K562 (cell line): ENCODE results near the gene ENKUR. TPM values are rescaled to one million over a fixed set of nuclear protein-coding genes. Genes with fewer than 3 reads are reported as not detected.
A peak's percentile ranks its signal among the peaks of the same experiment; 100 is the strongest.

ENCODE experiments used
- CCAR2 ChIP-seq: fragments of 200-400 bp; formaldehyde crosslinking; IDR thresholded peaks from 2 replicates; pipeline ENCODE4 v1.6.1; 2017; ENCODE audit warnings: mild to moderate bottlenecking, low read depth, low read length
- GABPB2 ChIP-seq: fragments of 250-450 bp; sonication (Bioruptor Pico); conservative IDR thresholded peaks from 2 replicates; pipeline ENCODE4 v1.5.1; 2021; ENCODE audit warnings: mild to moderate bottlenecking
- HOXB6 ChIP-seq: fragments of 250-450 bp; sonication (Bioruptor Pico); IDR thresholded peaks from 2 replicates; pipeline ENCODE4 v1.5.1; 2022; ENCODE audit warnings: mild to moderate bottlenecking, borderline replicate concordance
- IRF1 ChIP-seq: sonication (generic); formaldehyde crosslinking; IDR thresholded peaks from 2 replicates; pipeline ENCODE4 v1.8.0; 2022; ENCODE audit warnings: missing genetic modification reagents, mild to moderate bottlenecking, borderline replicate concordance
- KHSRP ChIP-seq: fragments of 450-650 bp; IDR thresholded peaks from 2 replicates; pipeline ENCODE4 v1.6.1; 2017
- PHB2 ChIP-seq: fragments of 450-650 bp; IDR thresholded peaks from 2 replicates; pipeline ENCODE4 v1.6.1; 2017; ENCODE audit warnings: low read depth
- POLR3A ChIP-seq: IDR thresholded peaks from 2 replicates; pipeline ENCODE4 v1.6.1; 2011; ENCODE audit warnings: borderline replicate concordance, mild to moderate bottlenecking, moderate library complexity; ENCODE audit not compliant: insufficient read length, insufficient read depth; ENCODE audit errors: extremely low read depth
- THAP12 ChIP-seq: fragments of 250-450 bp; sonication (Bioruptor Pico); IDR thresholded peaks from 2 replicates; pipeline ENCODE4 v1.9.0; 2021; ENCODE audit warnings: mild to moderate bottlenecking, inconsistent platforms
- XRCC4 ChIP-seq: IDR thresholded peaks from one replicate; pipeline ENCODE4 v1.6.1; 2011; ENCODE audit not compliant: insufficient read depth, insufficient read length; ENCODE audit errors: extremely low read depth
- ZBTB11 ChIP-seq, 3 experiments: fragments of 200-800 bp in 1 of 3; fragments of 250-450 bp in 1 of 3; fragments of 450-650 bp in 1 of 3; sonication (Bioruptor Pico) in 1 of 3; sonication (Bioruptor generic) in 1 of 3; formaldehyde crosslinking in 1 of 3; IDR thresholded peaks; 2 replicates each; pipeline versions ENCODE4 v1.6.1 to v1.8.0; 2016 to 2022; ENCODE audit warnings: mild to moderate bottlenecking in 2 of 3, missing genetic modification characterization in 2 of 3, missing compliant biosample characterization in 1 of 3, moderate library complexity in 1 of 3
- ZC3H4 ChIP-seq: sonication (generic); formaldehyde crosslinking; IDR thresholded peaks from 2 replicates; pipeline ENCODE4 v1.9.0; 2021; ENCODE audit warnings: missing genetic modification reagents, borderline replicate concordance
- ZNF121 ChIP-seq: sonication (generic); formaldehyde crosslinking; conservative IDR thresholded peaks from 2 replicates; pipeline ENCODE4 v1.8.0; 2022; ENCODE audit warnings: missing genetic modification reagents
- ZNF253 ChIP-seq: fragments of 250-450 bp; sonication (Bioruptor Pico); conservative IDR thresholded peaks from 2 replicates; pipeline ENCODE4 v1.6.1; 2021; ENCODE audit warnings: mild to moderate bottlenecking
- ZNF592 ChIP-seq: fragments of 450-650 bp; IDR thresholded peaks from 2 replicates; pipeline ENCODE4 v1.6.1; 2017; ENCODE audit warnings: antibody characterized with exemption, mild to moderate bottlenecking
- ZSCAN29 ChIP-seq: fragments of 450-650 bp; IDR thresholded peaks from 2 replicates; pipeline ENCODE4 v1.6.1; 2017
- polyA plus RNA-seq, 8 experiments: library from polyadenylated mRNA; depleted of rRNA in 4 of 8; stranded (reverse) in 5 of 8; unstranded in 3 of 8; fragments of >200 nt; fragmentation: Nextera tagmentation in 2 of 8; fragmentation: Illumina TruSeq in 1 of 8; extraction: Ambion mirVana in 2 of 8; extraction: Trizol in 1 of 8; gene quantifications; 2 replicates each; pipeline versions ENCODE4 v1.2.1 to v1.2.3, GENCODE V29; 2011 to 2014; ENCODE audit warnings: inconsistent platforms in 1 of 8, missing spikeins in 1 of 8
- total RNA-seq, 7 experiments: library from RNA; depleted of rRNA in 6 of 7; stranded (reverse); fragments of >200 nt in 6 of 7; fragmentation: Illumina TruSeq in 2 of 7; extraction: Trizol in 2 of 7; gene quantifications; 2 replicates each; pipeline versions ENCODE4 v1.2.1 to v1.2.3, GENCODE V29; 2011 to 2021; ENCODE audit warnings: low replicate concordance in 1 of 7

ENKUR gene
- total and polyA plus RNA-seq, 9 of the 15 experiments (the other 6 are each of a cell fraction or from before 2014, with no cell fraction given): 0.06 to 0.46 (median 0.20) TPM

GRCh38 chr10:25016376-25017153, 607 bp upstream of the ENKUR start, which contains the start of gene THNSL1 (continued):
- TF ChIP-seq ZBTB11 (CRISPR knock-in tag; IDR thresholded peaks at IDR 0.05): peak in 1 of 3 experiments; percentile 72; a peak in 1 of 6 replicates
- no peak for TF ChIP-seq XRCC4
- TF ChIP-seq ZNF253 (CRISPR knock-in tag): no peak
- TF ChIP-seq ZC3H4: no peak; the same call in 1 of the 2 replicates
- peak; percentile 88; the same call in 1 of the 2 replicates for TF ChIP-seq THAP12 (CRISPR knock-in tag)
- no peak for TF ChIP-seq ZSCAN29
- TF ChIP-seq IRF1 (CRISPR knock-in tag): peak; percentile 98
- TF ChIP-seq PHB2: no peak
- TF ChIP-seq CCAR2: no peak
- peak; percentile 72 for TF ChIP-seq ZNF121 (CRISPR knock-in tag)
- TF ChIP-seq POLR3A: no peak
- TF ChIP-seq HOXB6 (CRISPR knock-in tag): no peak
- no peak for TF ChIP-seq GABPB2 (CRISPR knock-in tag)
- peak; percentile 93 for TF ChIP-seq ZNF592
- no peak for TF ChIP-seq KHSRP
